ENCODE results near the gene CBFA2T3. TPM values are rescaled to one million over a fixed set of nuclear protein-coding genes. Genes with fewer than 3 reads are reported as not detected.

Gene CBFA2T3
- total and polyA plus RNA-seq, 2 of the 8 experiments (the other 6 are each of a cell fraction or from before 2014, with no cell fraction given): 0.51 to 1.3 TPM

DNA sequence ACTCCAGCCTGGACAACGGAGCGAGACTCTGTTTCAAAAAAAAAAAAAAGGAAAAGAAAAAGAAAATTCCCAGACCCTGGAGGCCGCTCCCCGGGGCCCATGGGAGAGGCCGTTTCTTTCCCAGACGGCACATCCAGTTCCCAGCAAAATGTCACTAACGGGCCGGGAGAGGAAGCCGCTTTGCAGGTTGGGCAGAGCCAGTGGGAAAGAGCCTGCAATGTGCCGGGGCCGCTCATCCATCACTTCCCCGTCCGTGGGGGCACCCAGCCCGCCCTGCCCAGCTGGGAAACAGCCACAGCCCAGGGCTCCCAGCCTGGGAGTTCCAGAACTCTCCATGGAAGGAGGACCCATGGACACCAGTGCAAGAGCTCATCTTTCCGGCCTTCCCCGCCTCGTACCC, 68.7 kb downstream of the CBFA2T3 start:
- no peak overlapping the region for H2BK12ac ChIP-seq (ENCODE audit: low read depth, low read length)
- no peak overlapping the region for H4K8ac ChIP-seq (ENCODE audit: extremely low read depth, insufficient read depth, low read length)
- H2BK5ac ChIP-seq (ENCODE audit: low read depth, low read length): no peak overlapping the region
- no peak overlapping the region for H2BK15ac ChIP-seq (ENCODE audit: low read length)
- H4K20me1 ChIP-seq (replicated peaks in 1 of 2; ENCODE audit: control insufficient read depth in 1 of 2, insufficient read depth in 2 of 2, low read length in 2 of 2): peaks cover 0 to 4% of the 10 kb centered on the region in 2 experiments
- no peak overlapping the region for H3K23ac ChIP-seq (ENCODE audit: insufficient read length)
- no peak overlapping the region for H3K4ac ChIP-seq (replicated peaks; ENCODE audit: insufficient read length, low read depth, low read length)
- DNase-seq (ENCODE audit: low read depth in 1 of 2, low spot score in 2 of 2) (no peak), FAIRE-seq (no peak)
- H3K79me1 ChIP-seq (ENCODE audit: low read depth, low read length): no peaks in the 10 kb centered on the region
- H3K56ac ChIP-seq (replicated peaks; ENCODE audit: insufficient read length, low read depth, low read length): no peak overlapping the region
- CTCF ChIA-PET (ENCODE audit: partially characterized antibody): interaction anchor here (0.7 to 1.5 kb wide), 6 partner anchors 10 to 224 kb away, joined by 3 to 6 read pairs (median 3); no protein-coding TSS in a partner anchor
- POLR2A ChIA-PET (ENCODE audit: partially characterized antibody): interaction anchor here (0.8 kb wide), 1 partner anchor 11 kb away, joined by 3 read pairs; no protein-coding TSS in a partner anchor
- TF ChIP-seq SIRT6 (IDR thresholded peaks at IDR 0.05; ENCODE audit: low read length) (no peak), ZNF274 (IDR thresholded peaks at IDR 0.05; ENCODE audit: borderline replicate concordance, extremely low read depth, low read length) (no peak), TBP (IDR thresholded peaks at IDR 0.05; ENCODE audit: low read depth, low read length) (no peak), CEBPB (IDR thresholded peaks at IDR 0.05; ENCODE audit: low read depth, low read length) (no peak), PHF8 (conservative IDR thresholded peaks at IDR 0.05; ENCODE audit: low read depth, low read length) (no peak), NANOG (IDR thresholded peaks at IDR 0.05; ENCODE audit: insufficient read depth, low read depth, low read length, poor library complexity, severe bottlenecking) (no peak), CTBP2 (IDR thresholded peaks at IDR 0.05; ENCODE audit: borderline replicate concordance, insufficient read depth, insufficient read length, low read length) (no peak), MAFK (IDR thresholded peaks at IDR 0.05; ENCODE audit: low read depth, low read length) (no peak), BRCA1 (IDR thresholded peaks at IDR 0.05; ENCODE audit: low read depth, low read length) (no peak), RFX5 (IDR thresholded peaks at IDR 0.05; ENCODE audit: borderline replicate concordance, low read depth, low read length) (no peak), SP4 (IDR thresholded peaks at IDR 0.05; ENCODE audit: low read length) (no peak), GABPA (IDR thresholded peaks at IDR 0.05; ENCODE audit: borderline replicate concordance, insufficient read depth, low read length) (no peak), RBBP5 (IDR thresholded peaks at IDR 0.05; ENCODE audit: borderline replicate concordance, low read depth, low read length) (no peak), EGR1 (IDR thresholded peaks at IDR 0.05; ENCODE audit: borderline replicate concordance, low read depth, low read length) (no peak), GTF2F1 (IDR thresholded peaks at IDR 0.05; ENCODE audit: borderline replicate concordance, low read depth, low read length) (no peak)
- no peak overlapping the region for H4K91ac ChIP-seq (replicated peaks; ENCODE audit: insufficient read length, low read length)
- no peak overlapping the region for H2AFZ ChIP-seq (ENCODE audit: low read length)
- no peak overlapping the region for H3K4me3 ChIP-seq (ENCODE audit: extremely low read depth in 1 of 4, insufficient read depth in 2 of 4, low read depth in 3 of 4, low read length in 4 of 4)
- H3K9me3 ChIP-seq (ENCODE audit: insufficient read depth in 2 of 2, low read depth in 1 of 2, low read length in 1 of 2): no peaks in the 10 kb centered on the region; a peak in 1 of 4 replicates
- no peaks in the 10 kb centered on the region for H3K27me3 ChIP-seq (replicated peaks in 1 of 4; ENCODE audit: control insufficient read depth in 3 of 4, extremely low read depth in 1 of 4, insufficient read depth in 3 of 4, low read length in 3 of 4)
- H2BK20ac ChIP-seq (ENCODE audit: low read length): no peak overlapping the region
- H3K4me1 ChIP-seq (replicated peaks in 1 of 4; ENCODE audit: control insufficient read depth in 3 of 4, insufficient read depth in 4 of 4, low read length in 3 of 4): peaks cover 0 to 8% (median 1%) of the 10 kb centered on the region in 4 experiments; a peak in 3 of 7 replicates
- no peak overlapping the region for H3K27ac ChIP-seq (ENCODE audit: low read depth, low read length)
- H2AK5ac ChIP-seq (ENCODE audit: low read depth, low read length): no peak overlapping the region
- 98% methylated on average over 13 of the region's 17 CpGs; no CpG with 5 or more reads in 1 of the 2 experiments for WGBS, 2 experiments (ENCODE audit: extremely low coverage in 1 of 2, insufficient coverage in 1 of 2, insufficient read length in 1 of 2, insufficient replicate concordance in 2 of 2, low coverage in 1 of 2, low lambda C conversion rate in 2 of 2, missing lambda C conversion rate in 1 of 2)
- H3K9ac ChIP-seq (replicated peaks in 1 of 4; ENCODE audit: extremely low read depth in 1 of 4, low read depth in 3 of 4, low read length in 3 of 4): no peak overlapping the region
- no peak overlapping the region for H3K4me2 ChIP-seq (ENCODE audit: insufficient read depth in 1 of 2, low read depth in 2 of 2, low read length in 2 of 2)
- no peak overlapping the region for H2BK120ac ChIP-seq (replicated peaks; ENCODE audit: low read depth, low read length)
- no peak overlapping the region for H3K18ac ChIP-seq (ENCODE audit: extremely low read depth, low read length)
- H4K5ac ChIP-seq (ENCODE audit: insufficient read length, low read depth, low read length): no peak overlapping the region
- no peaks in the 10 kb centered on the region for H3K23me2 ChIP-seq (ENCODE audit: low read depth, low read length)
- no peak overlapping the region for H3K14ac ChIP-seq (ENCODE audit: insufficient read length)
- no peaks in the 10 kb centered on the region for H3K36me3 ChIP-seq (ENCODE audit: control insufficient read depth in 2 of 4, insufficient read depth in 4 of 4, low read length in 3 of 4)
- no peaks in the 10 kb centered on the region for H3K79me2 ChIP-seq (ENCODE audit: control insufficient read depth in 1 of 2, insufficient read depth in 2 of 2, low read length in 2 of 2)
